Keratinocyte (primary cell): ENCODE data around the gene STK24. TPM values are rescaled to one million over a fixed set of nuclear protein-coding genes. Genes with fewer than 3 reads are reported as not detected.

Experiments
- DNase-seq: peaks from one replicate; pipeline ENCODE4 v3.0.0-alpha.2; 2011; ENCODE audit warnings: low read depth, missing footprints, low spot score
- FAIRE-seq: peaks from 2 replicates; lab custom pipeline; 2011; peaks lifted over from hg19 to GRCh38; lab: Jason Lieb, UNC
- H2AFZ ChIP-seq: 2 replicates; pipeline ENCODE4 v1.6.0; 2012; ENCODE audit warnings: low read length, control low read depth, inconsistent platforms; ENCODE audit not compliant: control insufficient read depth
- H3K27ac ChIP-seq: 2 replicates; pipeline ENCODE4 v1.5.1; 2011; ENCODE audit warnings: low read length; ENCODE audit not compliant: control insufficient read depth, insufficient read depth
- H3K27me3 ChIP-seq: 3 replicates; pipeline ENCODE4 v1.6.0; 2011; ENCODE audit warnings: low read length; ENCODE audit not compliant: control insufficient read depth, insufficient read depth; ENCODE audit errors: extremely low read depth
- H3K36me3 ChIP-seq, 2 experiments: 2 replicates in 1 of 2; 3 replicates in 1 of 2; pipeline ENCODE4 v1.5.1; 2011; ENCODE audit warnings: low read length in 2 of 2, mild to moderate bottlenecking in 1 of 2; ENCODE audit not compliant: control insufficient read depth in 2 of 2, insufficient read depth in 2 of 2; ENCODE audit errors: extremely low read depth in 1 of 2
- H3K4me1 ChIP-seq: 3 replicates; pipeline ENCODE4 v1.5.1; 2011; ENCODE audit warnings: low read length; ENCODE audit not compliant: control insufficient read depth, insufficient read depth; ENCODE audit errors: extremely low read depth
- H3K4me2 ChIP-seq: 3 replicates; pipeline ENCODE4 v1.6.0; 2011; ENCODE audit warnings: low read depth, low read length; ENCODE audit not compliant: control insufficient read depth, insufficient read depth; ENCODE audit errors: extremely low read depth
- H3K4me3 ChIP-seq, 3 experiments: fragments of 200-600 bp in 1 of 3; sonication (generic) in 1 of 3; 2 replicates in 2 of 3; 3 replicates in 1 of 3; pipeline ENCODE4 v1.5.1; 2011 to 2016; ENCODE audit warnings: low read length in 3 of 3, mild to moderate bottlenecking in 3 of 3, control low read depth in 2 of 3, inconsistent platforms in 1 of 3, low read depth in 1 of 3, mixed read lengths in 1 of 3, mixed run types in 1 of 3, moderate library complexity in 1 of 3; ENCODE audit not compliant: control insufficient read depth in 2 of 3, insufficient read depth in 2 of 3; ENCODE audit errors: extremely low read depth in 1 of 3
- H3K79me2 ChIP-seq: 2 replicates; pipeline ENCODE4 v1.6.0; 2012; ENCODE audit warnings: low read length; ENCODE audit not compliant: control insufficient read depth, insufficient read depth
- H3K9ac ChIP-seq: 3 replicates; pipeline ENCODE4 v1.6.0; 2011; ENCODE audit warnings: low read length; ENCODE audit not compliant: control insufficient read depth, insufficient read depth; ENCODE audit errors: extremely low read depth
- H3K9me1 ChIP-seq: 3 replicates; pipeline ENCODE4 v1.6.0; 2011; ENCODE audit warnings: low read length; ENCODE audit not compliant: control insufficient read depth, insufficient read depth; ENCODE audit errors: extremely low read depth
- H3K9me3 ChIP-seq: 2 replicates; pipeline ENCODE4 v1.5.1; 2012; ENCODE audit warnings: low read depth, low read length; ENCODE audit not compliant: control insufficient read depth
- H4K20me1 ChIP-seq: 3 replicates; pipeline ENCODE4 v1.6.0; 2011; ENCODE audit warnings: low read length; ENCODE audit not compliant: control insufficient read depth, insufficient read depth; ENCODE audit errors: extremely low read depth
- EZH2 ChIP-seq: IDR thresholded peaks from one replicate; pipeline ENCODE4 v1.6.1; 2012; ENCODE audit warnings: inconsistent platforms, mild to moderate bottlenecking, low read length, moderate library complexity
- dilution Hi-C: fragments of 300-500 bp; cut with MboI; formaldehyde crosslinking; loops from one replicate; pipeline ENCODE4 v1.7.0; 2020; ENCODE audit warnings: low sequenced_read_pairs; ENCODE audit not compliant: extremely low pct_ligation_motif_present
- polyA plus RNA-seq, 5 experiments: library from polyadenylated mRNA; depleted of rRNA in 3 of 5; stranded (reverse) in 3 of 5; stranded (forward) in 1 of 5; unstranded in 1 of 5; fragments of >200 nt; gene quantifications; 1 replicate in 1 of 5; 2 replicates in 3 of 5; 3 replicates in 1 of 5; pipeline versions ENCODE4 v1.2.1 to v1.2.3, GENCODE V29; 2011 to 2012; ENCODE audit warnings: missing spikeins in 2 of 5, low read depth in 1 of 5, low replicate concordance in 1 of 5
- TF ChIP-seq, protein P1 (sequence below), 3 experiments: IDR thresholded peaks in 1 of 3; conservative IDR thresholded peaks in 1 of 3; optimal IDR thresholded peaks in 1 of 3; 2 replicates in 2 of 3; 3 replicates in 1 of 3; pipeline versions ENCODE3 to v1.5.1; 2011; ENCODE audit warnings: low read length in 3 of 3, mild to moderate bottlenecking in 3 of 3, moderate library complexity in 2 of 3, control low read depth in 1 of 3, inconsistent platforms in 1 of 3; ENCODE audit not compliant: insufficient read depth in 2 of 3; ENCODE audit errors: extremely low read depth in 1 of 3

Gene STK24
- polyA plus RNA-seq, 1 donor (not counting 4 experiments of a cell fraction or from before 2014, with no cell fraction given): 81.6 TPM

DNA sequence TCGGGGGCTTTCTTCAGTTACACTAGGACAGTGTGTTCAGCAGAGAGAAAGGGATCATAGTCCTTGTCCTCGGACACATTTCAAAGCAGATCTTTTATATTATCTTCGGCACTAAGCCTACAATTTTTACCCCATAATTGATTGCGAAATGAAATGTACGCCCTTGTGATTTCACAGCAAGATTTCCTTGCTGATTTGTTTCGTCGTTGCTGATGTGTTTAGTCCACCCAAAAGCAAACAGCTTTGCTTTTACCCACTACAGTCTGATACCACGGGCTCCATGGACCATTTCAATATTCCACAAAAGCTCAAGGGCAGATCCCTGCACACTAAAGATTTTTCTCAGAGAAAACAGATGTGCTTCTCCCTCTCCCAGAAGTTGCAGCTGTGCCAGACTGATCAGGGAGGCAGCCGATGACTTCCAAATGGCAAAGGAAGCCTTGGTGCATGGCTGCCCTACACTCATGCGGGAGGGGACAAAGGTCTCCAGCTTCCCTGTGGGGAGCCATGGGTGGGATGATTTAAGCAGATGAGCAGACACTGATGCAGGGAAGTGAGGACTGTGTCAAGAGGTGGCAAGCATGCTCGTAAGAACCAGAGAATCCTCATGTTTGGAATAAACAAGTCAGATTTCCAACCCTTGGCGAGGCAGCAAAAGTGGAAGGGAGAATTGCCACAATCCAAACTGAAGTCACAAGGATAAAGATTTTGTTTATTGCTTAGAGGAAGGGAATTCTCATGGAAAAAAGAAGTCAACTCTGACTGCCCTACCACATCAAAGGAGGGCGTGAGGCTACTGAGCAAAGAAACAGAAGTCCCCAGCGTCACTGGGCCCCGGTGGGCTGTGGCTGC is 81.1 kb downstream of the STK24 start:
- H3K36me3 ChIP-seq: peaks cover 13 to 21% of the 10 kb centered on the region in 2 experiments
- no peak overlapping the region for H3K4me3 ChIP-seq
- H3K27me3 ChIP-seq: no peaks in the 10 kb centered on the region
- no peak for FAIRE-seq
- no peaks in the 10 kb centered on the region for H3K9me3 ChIP-seq
- H3K9me1 ChIP-seq: no peaks in the 10 kb centered on the region
- peak overlapping the region; percentile 2 for H3K27ac ChIP-seq
- H3K4me2 ChIP-seq: no peak overlapping the region
- no peak overlapping the region for H3K9ac ChIP-seq
- peaks cover 3% of the 10 kb centered on the region for H4K20me1 ChIP-seq
- peaks cover 90% of the 10 kb centered on the region for H3K79me2 ChIP-seq
- TF ChIP-seq, protein P1, sequence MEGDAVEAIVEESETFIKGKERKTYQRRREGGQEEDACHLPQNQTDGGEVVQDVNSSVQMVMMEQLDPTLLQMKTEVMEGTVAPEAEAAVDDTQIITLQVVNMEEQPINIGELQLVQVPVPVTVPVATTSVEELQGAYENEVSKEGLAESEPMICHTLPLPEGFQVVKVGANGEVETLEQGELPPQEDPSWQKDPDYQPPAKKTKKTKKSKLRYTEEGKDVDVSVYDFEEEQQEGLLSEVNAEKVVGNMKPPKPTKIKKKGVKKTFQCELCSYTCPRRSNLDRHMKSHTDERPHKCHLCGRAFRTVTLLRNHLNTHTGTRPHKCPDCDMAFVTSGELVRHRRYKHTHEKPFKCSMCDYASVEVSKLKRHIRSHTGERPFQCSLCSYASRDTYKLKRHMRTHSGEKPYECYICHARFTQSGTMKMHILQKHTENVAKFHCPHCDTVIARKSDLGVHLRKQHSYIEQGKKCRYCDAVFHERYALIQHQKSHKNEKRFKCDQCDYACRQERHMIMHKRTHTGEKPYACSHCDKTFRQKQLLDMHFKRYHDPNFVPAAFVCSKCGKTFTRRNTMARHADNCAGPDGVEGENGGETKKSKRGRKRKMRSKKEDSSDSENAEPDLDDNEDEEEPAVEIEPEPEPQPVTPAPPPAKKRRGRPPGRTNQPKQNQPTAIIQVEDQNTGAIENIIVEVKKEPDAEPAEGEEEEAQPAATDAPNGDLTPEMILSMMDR (optimal IDR thresholded peaks at IDR 0.05 in 1 of 3, IDR thresholded peaks at IDR 0.05 in 1 of 3, conservative IDR thresholded peaks at IDR 0.05 in 1 of 3; ENCODE audit: extremely low read depth in 1 of 3, insufficient read depth in 2 of 3, low read length in 3 of 3): no peak
- TF ChIP-seq EZH2: no peak
- dilution Hi-C loops: no loop called here
- H2AFZ ChIP-seq: no peak overlapping the region
- DNase-seq: no peak
- H3K4me1 ChIP-seq: peaks cover 10% of the 10 kb centered on the region

DNA sequence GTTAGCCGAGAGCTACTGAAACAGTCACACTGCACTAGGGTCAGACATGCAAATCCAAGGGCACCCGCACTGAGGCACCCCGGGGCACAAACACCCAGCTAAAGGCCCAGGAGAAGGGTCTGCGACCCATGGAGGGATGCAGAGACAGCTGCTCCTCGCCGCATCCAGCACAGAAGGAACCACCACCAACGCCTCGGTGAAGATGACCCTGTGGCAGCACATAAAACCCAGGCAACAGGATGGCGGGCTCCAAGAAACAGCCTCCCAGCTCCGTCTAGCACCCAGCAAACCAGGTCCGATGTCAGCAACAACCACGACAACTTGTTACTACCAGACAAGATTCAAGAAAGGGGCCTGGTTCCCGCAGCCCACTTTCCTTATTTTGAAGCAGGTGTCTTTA is 82.1 kb downstream of the STK24 start:
- no peak overlapping the region for H2AFZ ChIP-seq
- H3K79me2 ChIP-seq: peaks cover 91% of the 10 kb centered on the region
- no peaks in the 10 kb centered on the region for H3K27me3 ChIP-seq
- dilution Hi-C loops: no loop called here
- no peak overlapping the region for H3K9ac ChIP-seq
- H3K9me1 ChIP-seq: no peaks in the 10 kb centered on the region
- DNase-seq (no peak), FAIRE-seq (no peak)
- H3K9me3 ChIP-seq: no peaks in the 10 kb centered on the region
- H3K4me2 ChIP-seq: no peak overlapping the region
- H3K4me1 ChIP-seq: peaks cover 10% of the 10 kb centered on the region
- peaks cover 3% of the 10 kb centered on the region for H4K20me1 ChIP-seq
- H3K27ac ChIP-seq: no peak overlapping the region
- peaks cover 13 to 22% of the 10 kb centered on the region in 2 experiments for H3K36me3 ChIP-seq
- no peak overlapping the region for H3K4me3 ChIP-seq
- TF ChIP-seq, protein P1 (optimal IDR thresholded peaks at IDR 0.05 in 1 of 3, IDR thresholded peaks at IDR 0.05 in 1 of 3, conservative IDR thresholded peaks at IDR 0.05 in 1 of 3; ENCODE audit: extremely low read depth in 1 of 3, insufficient read depth in 2 of 3, low read length in 3 of 3): no peak
- no peak for TF ChIP-seq EZH2
